GM18505 (cell line): ENCODE measurements around the gene PPP2R3A.
"Not testable (repeated sequence)": the region's sequence is repeated elsewhere in the genome, so short reads cannot be mapped to it uniquely, and the experiment has no call there.

ENCODE experiments used
- ATAC-seq: cut with Tn5 transposase; IDR thresholded peaks from one replicate; pipeline ENCODE4 v1.9.1; 2021; ENCODE audit not compliant: unreplicated experiment
- POLR2A ChIP-seq: IDR thresholded peaks from 4 replicates; pipeline ENCODE4 v1.6.1; 2011; ENCODE audit warnings: borderline replicate concordance; ENCODE audit not compliant: insufficient read depth, insufficient read length; ENCODE audit errors: extremely low read depth

The PPP2R3A gene

GRCh38 chr3:136186846-136187245 lies 221.3 kb downstream of the PPP2R3A start:
- ATAC-seq, result no peak
- no peak for TF ChIP-seq POLR2A

DNA sequence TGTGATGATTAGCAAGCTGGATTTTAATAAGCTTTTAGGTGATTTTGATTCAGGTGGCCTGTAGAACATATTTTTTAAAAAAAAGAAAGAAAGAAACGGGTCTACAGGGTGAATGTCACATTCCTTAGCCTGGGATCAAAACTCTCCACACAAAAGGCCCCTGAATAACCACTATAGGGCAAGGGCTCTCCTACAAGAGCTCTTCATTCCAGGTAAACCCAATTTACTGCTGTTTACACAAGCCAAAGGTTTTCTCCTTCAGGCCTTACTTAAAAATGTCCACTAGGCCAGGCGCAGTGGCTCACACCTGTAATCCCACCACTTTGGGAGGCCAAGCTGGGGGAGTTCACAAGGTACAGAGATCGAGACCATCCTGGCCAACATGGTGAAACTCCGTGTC lies 222.3 kb downstream of the PPP2R3A start:
- no peak for TF ChIP-seq POLR2A
- ATAC-seq, result no peak

DNA sequence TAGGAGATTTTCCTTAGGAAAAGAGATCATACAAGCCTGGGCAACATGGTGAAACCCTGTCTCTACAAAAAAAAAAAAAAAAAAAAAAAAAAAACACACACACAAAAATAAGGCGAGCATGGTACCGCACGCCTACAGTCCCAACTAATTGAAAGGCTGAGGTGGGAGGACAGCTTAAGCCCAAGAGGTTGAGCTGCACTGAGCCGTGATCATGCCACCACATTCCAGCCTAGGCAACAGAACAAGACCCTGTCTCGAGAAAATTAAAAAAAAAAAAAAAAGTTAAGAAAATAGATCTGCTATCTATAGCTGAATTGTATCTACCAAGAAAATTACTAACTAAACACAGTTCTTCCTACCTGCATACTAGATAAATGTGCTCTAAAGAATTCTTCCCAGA lies 223.5 kb downstream of the PPP2R3A start:
- no peak for TF ChIP-seq POLR2A
- ATAC-seq, result no peak

DNA sequence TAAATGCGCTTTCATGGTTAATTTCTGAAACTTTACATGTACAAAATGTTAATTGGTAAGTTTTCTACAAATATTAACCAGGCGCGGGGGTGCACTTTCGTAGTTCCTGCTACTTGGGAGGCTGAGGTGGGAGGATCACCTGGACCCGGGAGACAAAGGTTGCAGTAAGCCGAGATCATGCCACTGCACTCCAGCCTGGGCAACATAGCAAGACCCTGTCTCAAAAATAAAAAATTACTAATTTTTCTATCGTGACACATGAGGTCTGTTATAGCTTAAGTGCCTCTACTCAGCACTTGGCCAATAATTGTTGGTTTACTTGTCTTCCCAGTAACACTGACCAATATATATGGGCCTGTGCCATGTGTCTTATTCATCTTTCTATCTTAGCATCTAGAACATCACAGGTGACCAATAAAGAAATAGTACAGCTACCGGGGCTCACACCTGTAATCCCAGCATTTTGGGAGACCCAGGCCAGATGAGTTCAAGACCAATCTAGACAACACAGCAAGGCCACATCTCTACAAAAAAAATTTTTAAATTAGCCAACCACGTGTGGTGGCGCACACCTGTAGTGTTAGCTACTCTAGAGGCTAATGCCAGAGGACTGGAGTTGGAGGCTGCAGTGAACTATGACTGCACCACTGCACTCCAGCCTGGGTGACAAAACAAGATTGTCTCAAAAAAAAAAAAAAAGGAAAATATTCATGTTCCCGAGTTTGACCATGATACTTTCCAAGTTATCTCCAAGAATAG lies 224.5 kb downstream of the PPP2R3A start:
- no peak for ATAC-seq
- no peak for TF ChIP-seq POLR2A

DNA sequence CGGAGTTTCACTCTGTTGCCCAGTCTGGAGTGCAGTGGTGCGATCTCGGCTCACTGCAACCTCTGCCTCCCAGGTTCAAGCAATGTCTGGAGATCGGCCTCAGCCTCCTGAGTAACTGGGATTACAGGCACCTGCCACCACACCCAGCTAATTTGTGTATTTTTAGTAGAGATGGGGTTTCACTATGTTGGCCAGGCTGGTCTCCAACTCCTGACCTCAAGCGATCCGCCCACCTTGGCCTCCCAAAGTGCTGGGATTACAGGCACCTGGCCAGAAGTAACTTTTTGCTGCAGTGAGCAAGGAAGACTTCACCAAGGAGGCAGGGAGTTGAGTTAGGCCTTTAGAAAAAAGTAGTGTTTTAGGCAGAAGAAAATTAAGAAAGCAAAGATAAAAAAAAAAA lies 226.7 kb downstream of the PPP2R3A start:
- not testable (repeated sequence) for ATAC-seq

GRCh38 chr3:136192831-136193230 lies 227.3 kb downstream of the PPP2R3A start:
- no peak for ATAC-seq
- TF ChIP-seq POLR2A, result no peak

DNA sequence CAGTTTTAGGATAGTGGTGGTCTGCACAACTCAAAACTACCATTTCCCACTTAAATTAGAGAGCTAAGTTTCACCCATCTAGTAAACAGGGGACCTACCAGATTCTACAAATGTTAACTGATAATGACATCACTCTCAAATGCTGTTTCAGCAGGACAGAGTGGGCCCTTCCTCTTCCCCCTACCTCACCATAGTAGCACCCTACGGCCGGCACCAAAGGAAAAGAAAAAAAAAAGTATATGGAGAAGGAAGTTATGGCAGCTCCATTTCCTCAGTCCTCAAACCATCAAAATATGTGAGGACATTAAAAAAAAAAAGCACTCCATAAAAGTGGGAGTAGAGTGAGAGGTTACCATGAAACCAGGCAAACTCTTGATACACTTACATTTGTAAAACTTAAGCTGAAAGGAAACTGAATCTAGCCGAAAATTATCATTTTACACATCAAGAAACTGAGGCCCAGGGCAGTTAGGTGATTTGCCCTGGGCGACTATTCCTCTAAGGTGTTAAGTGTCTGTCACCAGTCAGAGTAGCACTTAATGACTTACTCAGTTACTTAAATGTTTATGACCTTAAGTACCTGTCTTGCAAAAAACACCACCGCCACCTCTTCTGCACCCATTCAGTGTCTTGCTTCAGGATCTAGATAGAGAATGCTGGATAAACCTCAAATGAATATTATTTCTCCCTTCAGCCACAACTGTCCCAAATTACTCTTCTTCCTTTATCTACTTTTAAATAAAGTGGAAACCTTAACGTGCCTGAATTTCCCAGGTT lies 227.9 kb downstream of the PPP2R3A start:
- no peak for TF ChIP-seq POLR2A
- no peak for ATAC-seq

- TF ChIP-seq POLR2A, result no peak
- no peak for ATAC-seq
These were observed 229.1 kb downstream of the PPP2R3A start for GRCh38 chr3:136194409-136195257.

DNA sequence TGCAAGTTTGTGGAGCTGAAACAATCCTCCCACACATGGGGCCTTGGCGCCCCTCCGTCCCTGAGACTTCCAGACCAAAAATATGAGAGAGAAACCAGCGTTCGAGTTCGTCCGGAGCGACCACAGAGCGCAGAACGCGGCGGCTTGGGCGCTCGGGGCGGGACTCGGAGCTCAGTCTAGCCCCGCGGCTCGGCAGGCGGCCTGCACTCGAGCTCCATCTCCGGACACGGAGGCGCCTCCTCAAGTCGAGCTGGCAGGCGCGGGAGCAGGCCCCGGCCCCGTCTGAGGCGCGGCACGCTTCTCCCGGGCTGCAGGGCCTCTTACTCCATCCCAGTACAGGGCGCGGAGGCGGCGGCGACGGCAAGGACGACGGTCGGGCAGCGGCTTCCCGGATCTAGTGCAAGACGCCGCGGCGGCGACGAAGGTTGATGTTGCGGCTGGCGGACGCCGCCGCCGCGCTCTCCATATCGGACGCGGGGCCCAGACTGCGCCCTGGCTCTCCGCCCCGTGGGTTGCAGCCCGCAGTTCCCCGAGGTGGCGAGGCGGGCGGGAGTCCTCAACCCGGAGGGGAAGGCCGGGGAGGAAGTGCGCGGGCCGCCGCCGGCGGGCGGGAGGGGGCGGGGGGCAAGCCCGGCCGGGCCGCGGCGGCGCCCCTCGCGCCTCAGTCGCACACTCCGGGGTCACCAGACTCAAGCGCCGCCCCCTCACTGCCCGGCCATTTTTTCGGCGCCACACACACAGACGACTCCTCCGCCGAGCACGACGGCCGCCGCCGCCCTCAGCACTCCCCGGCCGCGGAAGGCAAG lies 229.9 kb downstream of the PPP2R3A start:
- peak; percentile 41 for ATAC-seq
- no peak for TF ChIP-seq POLR2A

GRCh38 chr3:136196064-136196400 lies 230.5 kb downstream of the PPP2R3A start, which contains the start of gene MSL2:
Gene MSL2, minus strand, starts transcription at chr3:136196335. Its CDS starts 1,222 bp downstream, at chr3:136195113.
- no peak for ATAC-seq
- peak; percentile 82 for TF ChIP-seq POLR2A

- peak; percentile 70 for TF ChIP-seq POLR2A
- peak; percentile 60 for ATAC-seq
These were observed 231.1 kb downstream of the PPP2R3A start for GRCh38 chr3:136196401-136197158.

GRCh38 chr3:136197159-136197793 lies 231.7 kb downstream of the PPP2R3A start:
- no peak for ATAC-seq
- TF ChIP-seq POLR2A, result no peak
